HG03135 (cell line): Measurements from ENCODE around the gene DKK3.
"Not testable (repeated sequence)": the region's sequence is repeated elsewhere in the genome, so short reads cannot be mapped to it uniquely, and the experiment has no call there.

Experiments
- ATAC-seq: cut with Tn5 transposase; IDR thresholded peaks from one replicate; pipeline ENCODE4 v1.9.1; 2021; ENCODE audit warnings: mild to moderate bottlenecking, moderate library complexity; ENCODE audit not compliant: unreplicated experiment

The DKK3 gene

DNA sequence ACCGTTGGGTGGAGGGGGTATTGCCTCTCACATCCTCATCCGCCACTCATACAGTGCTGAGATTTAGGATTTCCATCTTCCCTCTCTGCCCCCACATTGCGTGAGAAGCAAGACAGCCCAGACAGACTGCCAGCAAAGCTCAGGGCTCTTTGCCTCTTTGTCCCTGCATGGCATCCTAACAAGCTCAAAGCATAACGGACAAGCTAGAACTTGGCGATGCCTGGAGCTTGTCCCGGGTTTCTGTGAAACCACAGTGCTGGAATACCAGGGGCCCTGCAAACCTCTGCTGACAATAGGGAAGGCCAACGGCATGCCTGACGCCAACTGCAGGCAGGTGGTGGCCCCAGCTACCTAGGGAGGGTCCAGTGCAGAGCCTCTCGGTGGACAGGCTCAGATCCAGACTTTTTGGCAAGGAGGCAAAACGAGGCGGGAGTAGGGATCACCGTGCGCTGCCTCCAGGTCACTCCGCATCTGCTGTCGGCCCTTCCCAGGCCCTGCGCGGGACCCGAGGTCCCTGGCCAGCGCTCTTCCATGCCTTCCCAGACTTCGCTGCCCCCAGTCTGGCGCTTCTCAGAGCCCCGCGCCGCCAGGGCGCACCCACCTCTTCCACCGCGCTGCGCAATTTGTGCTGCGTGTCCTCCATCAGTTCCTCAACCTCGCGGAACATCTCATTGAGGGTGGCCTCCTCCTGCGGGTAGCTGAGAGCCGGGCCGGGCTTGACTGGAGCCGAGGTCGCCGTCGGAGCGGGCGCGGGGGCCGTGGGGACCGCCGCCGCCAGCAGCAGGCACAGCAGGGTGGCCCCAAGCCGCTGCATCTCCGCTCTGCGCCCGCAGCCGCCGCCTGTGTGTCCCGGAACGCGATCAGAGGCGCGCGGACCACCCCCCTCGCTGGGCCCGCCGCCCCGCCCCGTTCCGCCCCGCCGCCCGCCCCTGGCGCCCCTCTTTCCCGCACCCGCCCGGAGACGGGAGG, at the start of gene DKK3:
Gene DKK3, minus strand, starts transcription at position 858 of the 969 bp plus-strand sequence. Its CDS starts 44 bp downstream, at position 814.
- ATAC-seq: no peak

DNA sequence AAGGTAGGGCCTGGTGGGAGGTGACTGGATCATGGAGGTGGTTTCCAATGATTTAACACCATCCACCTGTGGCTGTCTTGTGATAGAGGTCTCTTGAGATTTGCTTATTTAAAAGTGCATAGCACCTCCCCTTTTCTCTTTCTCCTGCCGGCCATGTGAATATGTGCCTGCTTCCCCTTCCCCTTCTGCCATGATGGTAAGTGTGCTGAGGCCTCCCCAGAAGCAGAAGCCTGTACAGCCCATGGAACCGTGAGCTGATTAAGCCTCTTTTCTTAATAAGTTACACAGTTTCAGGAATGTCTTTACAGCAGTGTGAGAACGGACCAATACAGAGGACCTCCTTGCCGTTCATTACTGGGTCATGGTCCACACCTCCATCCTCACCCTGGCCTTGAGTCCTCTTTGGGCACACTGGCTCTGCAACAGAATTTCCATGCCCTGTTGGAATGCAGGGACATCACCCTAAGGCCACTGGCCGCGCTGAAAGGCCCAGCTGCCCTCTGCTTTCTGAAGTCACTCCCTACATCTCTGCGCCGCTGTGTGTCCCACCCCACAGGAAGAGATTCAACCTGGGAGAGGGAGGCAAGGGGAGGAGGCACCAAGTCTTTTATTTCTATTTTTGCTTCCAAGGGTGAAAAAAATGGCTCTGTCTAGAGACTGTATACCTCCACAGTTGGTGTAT, 49.0 kb upstream of the DKK3 start:
- no peak for ATAC-seq

- ATAC-seq: no peak
These were observed 47.7 kb upstream of the DKK3 start for GRCh38 chr11:12056119-12056518.

DNA sequence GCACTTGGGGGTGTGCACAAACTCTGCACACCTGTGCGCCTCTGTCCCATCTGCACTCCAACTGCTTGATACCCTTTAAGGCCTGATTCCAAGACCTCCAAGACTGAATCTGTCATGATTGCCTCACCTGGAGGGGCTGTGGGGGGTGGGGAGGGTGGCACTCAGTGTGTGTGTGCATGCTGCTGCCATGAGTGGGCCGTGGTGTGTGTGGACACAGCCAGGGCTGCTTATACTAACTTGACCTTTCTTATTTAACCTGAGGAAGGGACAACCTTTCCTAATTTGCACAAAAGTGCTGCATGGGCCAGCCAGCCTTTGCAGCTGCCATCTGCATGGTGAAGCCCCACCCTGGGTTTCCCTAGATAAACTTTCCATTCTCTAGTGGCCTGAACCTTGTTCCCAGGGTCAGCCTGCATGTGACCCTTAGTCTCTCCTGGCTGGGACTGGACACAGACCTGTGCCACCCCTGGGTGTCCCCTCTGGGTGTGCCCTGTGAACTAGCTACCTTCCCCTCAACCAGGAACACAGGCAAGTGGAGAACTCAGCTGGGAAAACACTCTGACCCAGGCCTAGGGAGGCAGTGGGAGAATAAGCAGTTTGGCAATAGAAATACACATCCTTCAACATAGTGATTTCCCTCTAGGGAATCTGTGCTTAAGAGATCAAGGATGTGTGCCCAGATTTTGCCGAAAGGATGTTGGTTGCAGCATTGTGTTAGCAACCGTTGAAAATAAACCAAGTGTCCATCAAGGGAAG, 45.4 kb upstream of the DKK3 start:
- no peak for ATAC-seq

GRCh38 chr11:12052676-12053605, 44.5 kb upstream of the DKK3 start:
- no peak for ATAC-seq

- ATAC-seq: no peak
These were observed 42.8 kb upstream of the DKK3 start for GRCh38 chr11:12051287-12051662.

GRCh38 chr11:12050470-12051286, 42.3 kb upstream of the DKK3 start:
- no peak for ATAC-seq

GRCh38 chr11:12048936-12049790, 40.7 kb upstream of the DKK3 start:
- ATAC-seq: no peak

GRCh38 chr11:12046636-12047236, 38.3 kb upstream of the DKK3 start:
- no peak for ATAC-seq

DNA sequence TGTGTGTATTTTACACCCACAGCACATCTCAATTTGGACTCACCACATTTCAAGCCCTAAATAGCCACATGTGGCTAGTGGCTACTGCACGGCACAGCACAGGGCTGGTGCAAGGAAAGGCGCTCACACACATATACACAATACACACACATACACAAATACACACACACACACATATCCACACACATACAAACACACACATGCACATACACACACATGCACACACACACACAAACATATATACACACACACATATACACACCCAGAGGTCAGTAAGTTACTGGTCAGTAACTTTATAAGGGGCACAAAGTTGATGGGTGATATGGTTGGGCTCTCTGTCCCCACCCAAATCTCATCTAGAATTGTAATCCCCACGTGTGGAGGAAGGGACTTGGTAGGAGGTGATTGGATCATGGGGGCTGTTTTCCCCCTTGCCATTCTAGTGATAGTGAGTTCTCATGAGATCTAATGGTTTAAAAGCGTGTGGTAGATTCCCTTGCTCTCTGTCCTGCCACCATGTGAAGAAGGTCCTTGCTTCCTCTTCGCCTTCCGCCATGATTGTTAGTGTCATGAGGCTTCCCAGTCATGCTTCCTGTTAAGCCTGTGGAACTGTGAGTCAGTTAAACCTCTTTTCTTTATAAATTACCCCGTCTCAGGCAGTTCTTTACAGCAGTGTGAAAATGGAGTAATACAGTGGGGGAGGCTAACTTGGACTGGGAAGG, 37.6 kb upstream of the DKK3 start:
- ATAC-seq: no peak

DNA sequence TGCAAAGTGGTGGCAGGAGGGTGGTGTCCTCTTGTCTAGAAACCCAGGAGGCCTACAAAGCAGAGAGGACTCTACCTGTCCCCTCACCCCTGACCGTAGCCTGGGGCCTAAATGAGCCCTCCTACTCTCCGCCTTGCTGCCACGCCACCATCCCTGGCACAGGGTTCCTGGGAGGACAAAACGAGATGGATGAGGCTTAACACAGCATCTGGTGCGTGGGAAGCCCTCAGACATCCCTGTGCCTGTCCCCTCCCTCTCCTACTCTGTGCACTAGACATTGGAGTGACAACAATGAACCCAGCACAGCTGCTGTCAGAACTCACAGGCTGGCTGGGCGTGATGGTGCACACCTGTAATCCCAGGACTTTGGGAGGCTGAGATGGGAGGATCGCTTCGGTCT, 36.4 kb upstream of the DKK3 start:
- ATAC-seq: no peak

DNA sequence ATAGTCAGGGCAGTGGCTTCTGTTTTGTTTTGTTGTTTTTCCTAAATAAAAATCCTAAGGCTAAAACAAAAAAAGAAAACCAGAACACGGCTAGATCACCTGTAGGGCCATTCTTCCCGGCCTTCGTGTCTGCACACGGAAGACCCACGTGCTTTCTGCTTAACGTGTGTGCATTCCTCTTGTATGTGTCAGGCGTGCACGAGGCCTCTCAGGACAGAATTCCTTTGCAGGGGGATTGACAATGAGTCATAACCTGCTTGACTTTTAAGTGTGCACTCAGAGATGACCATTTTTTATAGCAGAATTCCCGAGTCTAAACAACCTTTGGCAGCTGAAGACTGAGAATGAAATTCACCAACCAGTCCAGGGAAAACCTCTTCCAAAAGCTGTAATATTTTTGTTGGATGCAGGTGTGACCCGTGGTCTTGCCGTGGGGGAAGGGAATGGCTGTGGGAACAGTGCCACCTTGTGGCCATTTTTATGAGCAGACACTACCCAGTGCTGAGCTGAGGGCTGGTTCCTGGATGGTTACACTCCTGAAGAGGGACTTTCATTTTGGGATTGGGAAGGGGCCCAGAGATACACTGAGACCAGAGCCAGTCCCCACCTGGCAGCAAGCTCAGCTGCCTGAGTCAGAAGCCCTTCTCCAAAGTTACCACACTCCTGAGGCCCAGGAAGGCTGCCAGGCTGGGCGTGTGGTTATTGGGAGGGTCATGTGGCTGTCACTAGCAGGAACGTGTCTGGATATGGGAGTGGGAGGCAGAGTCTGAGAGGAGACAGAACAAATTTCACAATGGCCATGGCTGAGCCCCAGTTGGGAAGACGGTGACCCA, 35.7 kb upstream of the DKK3 start:
- no peak for ATAC-seq

GRCh38 chr11:12043221-12043620, 34.8 kb upstream of the DKK3 start:
- no peak for ATAC-seq

DNA sequence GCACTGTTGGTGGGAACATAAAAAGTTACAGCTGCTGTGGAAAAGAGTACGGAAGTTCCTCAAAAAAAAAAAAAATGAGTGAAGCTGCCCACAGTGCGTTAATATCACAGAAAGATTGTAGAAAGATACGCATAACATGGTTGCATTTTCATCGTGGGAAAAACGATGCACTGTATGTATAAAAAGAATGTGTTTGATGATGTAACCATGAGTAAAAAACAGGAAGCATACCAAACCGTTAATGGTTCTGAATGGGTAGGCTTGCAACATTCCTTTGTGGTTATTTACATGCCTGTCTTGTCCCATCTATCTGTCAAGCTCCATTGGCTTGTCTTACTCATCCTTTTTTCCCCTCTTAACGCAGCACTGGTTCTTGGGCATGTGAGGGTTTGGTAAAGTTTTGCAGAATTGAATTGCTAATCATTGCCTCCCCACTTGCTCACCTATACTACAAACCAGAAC, 33.8 kb upstream of the DKK3 start:
- ATAC-seq: no peak

GRCh38 chr11:12040719-12041118, 32.3 kb upstream of the DKK3 start:
- not testable (repeated sequence) for ATAC-seq

- ATAC-seq: no peak
These were observed 24.5 kb upstream of the DKK3 start for GRCh38 chr11:12032968-12033367.
